Prostate gland (tissue), 2 donors: ENCODE results near the gene PNMA8A.

ENCODE experiments used
- POLR2A ChIP-seq: fragments of 450-650 bp; IDR thresholded peaks from one replicate; pipeline ENCODE4 v1.6.1; 2016; ENCODE audit warnings: antibody characterized with exemption, mild to moderate bottlenecking
- TF ChIP-seq, protein P1 (sequence below), 4 experiments: fragments of 200-600 bp in 2 of 4; fragments of 450-650 bp in 2 of 4; sonication (generic) in 2 of 4; IDR thresholded peaks; 1 replicate in 3 of 4; 2 replicates in 1 of 4; pipeline ENCODE4 v1.5.1; 2016 to 2019; ENCODE audit warnings: antibody characterized with exemption in 4 of 4, mild to moderate bottlenecking in 2 of 4, moderate library complexity in 2 of 4

- TF ChIP-seq, protein P1, sequence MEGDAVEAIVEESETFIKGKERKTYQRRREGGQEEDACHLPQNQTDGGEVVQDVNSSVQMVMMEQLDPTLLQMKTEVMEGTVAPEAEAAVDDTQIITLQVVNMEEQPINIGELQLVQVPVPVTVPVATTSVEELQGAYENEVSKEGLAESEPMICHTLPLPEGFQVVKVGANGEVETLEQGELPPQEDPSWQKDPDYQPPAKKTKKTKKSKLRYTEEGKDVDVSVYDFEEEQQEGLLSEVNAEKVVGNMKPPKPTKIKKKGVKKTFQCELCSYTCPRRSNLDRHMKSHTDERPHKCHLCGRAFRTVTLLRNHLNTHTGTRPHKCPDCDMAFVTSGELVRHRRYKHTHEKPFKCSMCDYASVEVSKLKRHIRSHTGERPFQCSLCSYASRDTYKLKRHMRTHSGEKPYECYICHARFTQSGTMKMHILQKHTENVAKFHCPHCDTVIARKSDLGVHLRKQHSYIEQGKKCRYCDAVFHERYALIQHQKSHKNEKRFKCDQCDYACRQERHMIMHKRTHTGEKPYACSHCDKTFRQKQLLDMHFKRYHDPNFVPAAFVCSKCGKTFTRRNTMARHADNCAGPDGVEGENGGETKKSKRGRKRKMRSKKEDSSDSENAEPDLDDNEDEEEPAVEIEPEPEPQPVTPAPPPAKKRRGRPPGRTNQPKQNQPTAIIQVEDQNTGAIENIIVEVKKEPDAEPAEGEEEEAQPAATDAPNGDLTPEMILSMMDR (IDR thresholded peaks at IDR 0.05), result no peak
- no peak for TF ChIP-seq POLR2A
Measured at GRCh38 chr19:46514589-46515289, 43.4 kb upstream of the PNMA8A start.
